Testis (tissue), 2 donors: Measurements from ENCODE around the gene SCAPER.

Experiments used
- CTCF ChIP-seq, 3 experiments: fragments of 450-650 bp in 2 of 3; fragments of 200-600 bp in 1 of 3; sonication (generic) in 1 of 3; IDR thresholded peaks; one replicate each; pipeline ENCODE4 v1.5.1; 2016 to 2019; ENCODE audit warnings: antibody characterized with exemption in 3 of 3, mild to moderate bottlenecking in 2 of 3, moderate library complexity in 1 of 3
- POLR2A ChIP-seq: fragments of 450-650 bp; IDR thresholded peaks from one replicate; pipeline ENCODE4 v1.6.1; 2017; ENCODE audit warnings: antibody characterized with exemption, mild to moderate bottlenecking, moderate library complexity

GRCh38 chr15:76377751-76378150, 527.4 kb downstream of the SCAPER start:
- no peak for TF ChIP-seq CTCF (IDR thresholded peaks at IDR 0.05)
- TF ChIP-seq POLR2A: no peak
